Stimulated activated CD8-positive, alpha-beta memory T cell treated with anti-CD3 and anti-CD28 coated beads, Interleukin-7, amount 100 ng/mL, for 24 hours (primary cell): ENCODE data around the gene FOXB1.

Experiments
- DNase-seq: peaks from one replicate; pipeline ENCODE4 v3.0.0-alpha.2; 2020; ENCODE audit warnings: low read depth

Gene FOXB1

DNA sequence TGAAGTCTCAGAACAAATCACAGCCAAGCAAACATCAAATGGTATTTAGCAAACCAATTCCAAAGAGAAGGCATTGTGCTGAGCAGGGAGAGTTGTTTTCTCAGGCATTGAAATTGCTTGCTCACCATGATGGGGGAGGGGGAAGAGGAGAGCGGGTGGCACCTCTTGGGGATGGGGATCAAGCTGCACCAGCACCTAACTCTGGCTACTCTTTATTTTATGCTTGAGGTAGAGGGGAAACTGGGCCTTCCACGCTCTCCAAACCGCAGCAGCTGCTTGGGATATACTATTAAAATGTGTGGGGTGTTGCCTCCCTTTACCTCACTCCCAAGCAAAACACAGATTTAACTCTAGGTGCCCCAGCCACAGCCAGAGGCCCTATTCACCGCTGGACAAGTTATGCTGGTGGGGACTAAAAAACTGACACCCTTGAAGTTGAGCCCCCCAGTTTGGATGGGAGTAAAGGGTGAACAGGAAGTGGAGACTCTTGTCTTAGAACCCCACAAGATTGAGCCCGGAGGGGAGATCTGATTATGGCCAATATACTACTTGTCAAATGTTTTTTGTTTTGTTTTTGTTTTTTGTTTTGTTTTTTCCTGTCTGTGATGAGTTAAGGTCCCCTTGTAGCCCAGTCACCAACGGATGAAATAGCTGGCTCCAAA, 5.0 kb upstream of the FOXB1 start:
- no peak for DNase-seq

DNA sequence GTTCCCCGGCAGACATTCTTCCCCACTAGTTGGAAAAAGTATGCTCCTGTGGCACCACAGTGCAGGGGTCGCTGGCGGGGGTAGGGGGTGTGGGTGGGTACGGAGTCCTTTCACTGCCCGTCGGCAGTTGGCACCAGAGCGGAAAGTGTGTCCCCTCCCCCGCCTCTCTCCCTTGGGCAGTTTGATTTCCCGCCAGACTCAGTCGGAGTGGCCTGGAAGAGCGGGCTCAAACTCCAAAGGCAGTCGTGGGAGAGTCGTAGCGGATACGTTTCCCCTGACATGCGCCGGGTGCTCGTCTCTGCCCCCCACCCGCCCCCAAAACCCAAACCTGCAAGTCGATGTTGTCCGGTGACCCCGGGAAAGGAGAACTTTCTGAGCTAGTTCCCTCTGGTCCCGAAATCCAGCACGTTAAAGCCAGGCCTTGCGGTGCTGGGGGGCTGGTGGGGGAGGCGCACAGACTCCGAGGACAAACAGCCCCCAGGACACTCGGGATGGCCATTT, 4.4 kb upstream of the FOXB1 start:
- no peak for DNase-seq

DNA sequence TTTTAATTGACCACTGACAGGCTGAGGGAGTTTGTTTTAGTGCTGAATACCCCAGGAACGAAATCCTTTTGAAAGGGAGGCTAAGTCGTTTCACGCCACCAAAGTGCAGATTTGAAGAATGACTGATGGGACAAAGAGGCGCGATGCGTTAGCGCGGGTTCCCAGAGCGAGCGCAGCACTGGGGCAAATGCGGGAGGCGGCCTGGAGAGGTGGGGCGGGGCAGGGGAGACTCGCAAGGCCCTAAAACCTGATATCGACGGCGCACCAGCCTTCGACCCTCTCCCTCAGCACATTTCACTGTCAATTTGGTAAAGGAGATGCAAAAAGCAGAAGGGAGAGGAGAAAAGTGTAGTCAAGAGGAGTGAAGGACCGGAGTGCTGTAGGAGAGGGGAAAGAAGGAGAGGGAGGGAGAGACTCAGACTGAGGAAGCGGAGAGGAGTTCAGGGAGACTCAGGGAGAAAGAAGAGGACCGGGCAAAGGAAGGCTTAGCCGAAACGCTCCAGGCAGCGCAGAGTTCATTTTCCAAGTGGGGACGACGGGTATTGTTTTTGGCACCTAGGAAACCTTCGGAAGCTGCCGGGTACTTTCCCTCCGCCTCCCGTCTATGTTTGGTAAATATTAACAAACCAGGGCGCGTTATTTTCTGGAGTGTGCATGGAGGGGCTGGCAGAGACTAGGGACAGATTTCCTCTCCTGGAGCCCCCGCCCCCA, 3.8 kb upstream of the FOXB1 start:
- no peak for DNase-seq

DNA sequence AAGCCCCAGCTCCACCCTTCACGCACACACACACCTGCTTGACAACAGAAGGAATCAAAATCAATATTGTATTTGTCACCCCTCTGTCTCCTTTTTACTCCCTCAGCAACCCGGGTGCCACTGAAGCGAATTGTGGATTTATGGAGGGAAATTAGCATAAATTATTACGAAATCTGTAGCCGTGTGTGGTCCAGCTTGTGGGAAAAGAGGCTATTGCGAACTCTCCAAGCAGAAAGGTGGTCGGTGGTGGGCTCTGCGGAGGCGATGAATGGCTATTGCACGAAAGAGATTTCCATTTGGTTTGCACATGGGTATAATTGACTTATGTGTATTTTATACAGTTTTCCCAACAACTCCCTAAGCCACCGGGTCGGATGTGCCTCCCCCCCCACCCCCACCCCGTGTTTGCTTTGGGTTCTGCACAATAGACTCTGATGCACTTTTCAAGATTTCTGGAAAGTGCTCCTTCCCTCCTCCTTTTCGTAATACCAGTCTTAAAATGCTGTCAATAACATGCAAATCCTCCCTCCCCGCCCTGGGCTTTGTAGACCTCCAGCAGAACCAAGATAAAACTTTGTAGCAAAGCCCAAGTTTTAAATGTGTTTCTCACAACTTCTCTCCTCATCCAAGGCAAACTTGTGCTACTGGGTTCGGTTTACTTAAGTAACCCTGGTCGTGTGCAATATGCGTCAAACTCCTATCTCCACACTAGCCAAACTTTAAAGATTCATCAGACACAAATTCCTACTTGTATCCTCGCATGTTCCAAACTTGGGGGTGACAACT, 3.1 kb upstream of the FOXB1 start:
- DNase-seq, result no peak

DNA sequence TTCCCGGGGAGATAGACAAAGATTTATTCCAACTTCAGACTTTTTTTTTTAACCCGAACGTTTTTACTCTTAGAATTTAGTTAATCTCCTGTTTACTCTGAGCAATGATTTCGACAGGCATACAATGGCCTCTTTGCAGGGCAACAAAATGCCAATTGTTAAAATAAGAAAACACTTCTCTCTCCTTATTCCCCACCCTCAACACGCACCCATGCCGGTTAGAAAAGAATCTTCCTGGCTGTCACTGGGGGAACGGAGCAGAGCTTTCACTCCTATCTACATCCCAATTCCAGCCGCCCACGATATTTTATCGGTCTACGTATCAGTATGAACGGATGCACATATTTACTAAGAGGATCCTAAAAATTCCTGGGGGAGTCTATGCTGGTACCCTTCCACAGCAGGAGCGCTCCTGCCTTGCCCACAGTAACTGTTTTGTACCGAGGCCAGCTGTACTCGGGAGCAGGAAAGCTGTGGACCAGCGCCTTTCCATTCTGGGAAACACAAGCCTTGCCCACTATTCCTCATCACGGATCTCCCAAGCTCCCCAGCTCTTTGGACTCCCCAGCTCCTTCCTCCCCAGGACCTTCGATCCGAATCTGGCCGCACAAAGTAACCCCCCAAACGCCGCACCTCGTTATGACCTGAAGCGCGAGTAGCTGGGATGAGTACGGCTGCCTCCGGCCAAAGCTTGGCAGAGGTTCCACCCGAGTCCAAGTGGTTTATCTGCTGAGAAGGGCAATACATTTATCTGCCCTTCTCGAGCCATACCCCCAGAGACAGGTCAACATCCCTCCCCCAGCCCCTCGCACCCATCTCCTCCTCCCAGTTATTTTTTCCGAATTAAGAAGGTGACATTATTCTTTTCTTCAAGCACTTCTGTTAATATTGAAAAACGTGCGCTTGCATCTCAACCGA, 2.2 kb upstream of the FOXB1 start:
- DNase-seq, result no peak

DNA sequence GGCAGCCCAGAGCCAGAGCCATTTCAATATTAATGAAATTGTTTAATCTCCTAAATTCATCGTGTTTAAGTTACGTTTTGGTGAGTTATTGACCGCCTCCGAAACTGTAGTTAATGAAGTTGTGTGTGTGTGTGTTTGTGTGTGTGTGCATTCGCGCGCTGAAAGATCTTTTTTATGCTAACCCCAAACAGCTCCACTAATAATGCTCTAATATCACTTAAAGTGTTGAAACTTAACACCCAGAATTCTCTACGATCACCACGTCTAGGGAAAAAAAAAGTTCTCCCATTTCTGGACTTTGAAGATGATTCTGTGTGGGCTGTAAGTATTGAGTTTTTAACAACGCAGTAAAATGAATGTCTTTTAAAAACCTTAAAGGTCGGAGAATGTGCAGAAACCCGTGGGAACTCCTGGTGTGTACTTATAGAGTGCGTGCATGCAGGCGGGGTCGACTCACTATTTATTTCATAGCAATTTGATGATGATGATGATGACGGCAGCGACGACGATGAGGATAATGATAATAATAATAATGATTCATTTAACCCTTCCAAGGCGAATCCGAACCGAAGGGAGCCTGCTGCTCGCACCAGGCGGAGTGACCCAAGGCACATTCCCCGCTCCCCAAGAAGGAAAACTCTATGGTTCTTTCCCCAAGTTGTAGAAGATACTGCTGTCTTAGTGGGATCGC, 1.4 kb upstream of the FOXB1 start:
- DNase-seq, result no peak

DNA sequence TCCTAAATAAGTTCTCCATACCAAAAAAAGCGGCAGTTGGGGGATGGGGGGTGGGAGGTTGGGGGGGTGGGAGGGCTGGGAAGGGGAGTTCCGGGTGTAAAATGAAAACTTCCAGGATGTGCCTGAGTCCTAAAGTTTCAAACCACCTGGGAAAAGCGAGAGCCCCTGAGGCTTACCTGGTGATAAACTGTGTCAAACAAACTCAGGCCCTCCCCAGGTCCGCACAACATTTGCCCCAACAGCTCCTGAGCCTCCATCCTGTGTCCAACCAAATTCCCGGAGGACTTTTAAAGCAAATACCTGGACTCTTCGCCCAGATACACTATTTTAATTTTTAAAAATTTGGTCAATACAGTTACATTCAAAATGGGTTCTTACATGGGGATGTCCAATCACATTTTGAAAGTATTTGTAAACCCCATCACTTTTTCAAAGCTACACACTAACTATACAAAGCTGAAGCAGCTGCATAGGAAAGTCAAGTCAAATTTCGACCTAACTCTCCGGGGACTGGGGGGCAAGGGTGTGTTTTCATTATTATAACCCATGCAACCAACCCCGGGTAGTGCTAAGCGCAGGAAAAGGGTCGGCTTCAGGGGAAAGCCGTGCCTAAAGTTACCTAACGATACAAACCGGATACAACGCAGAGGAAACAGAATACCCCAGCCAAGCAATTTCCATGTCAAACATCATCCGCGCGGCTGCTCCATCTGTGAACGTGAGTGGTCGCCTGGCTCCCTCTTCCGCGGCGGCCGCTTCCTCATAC, 685 bp upstream of the FOXB1 start:
- DNase-seq, result no peak

DNA sequence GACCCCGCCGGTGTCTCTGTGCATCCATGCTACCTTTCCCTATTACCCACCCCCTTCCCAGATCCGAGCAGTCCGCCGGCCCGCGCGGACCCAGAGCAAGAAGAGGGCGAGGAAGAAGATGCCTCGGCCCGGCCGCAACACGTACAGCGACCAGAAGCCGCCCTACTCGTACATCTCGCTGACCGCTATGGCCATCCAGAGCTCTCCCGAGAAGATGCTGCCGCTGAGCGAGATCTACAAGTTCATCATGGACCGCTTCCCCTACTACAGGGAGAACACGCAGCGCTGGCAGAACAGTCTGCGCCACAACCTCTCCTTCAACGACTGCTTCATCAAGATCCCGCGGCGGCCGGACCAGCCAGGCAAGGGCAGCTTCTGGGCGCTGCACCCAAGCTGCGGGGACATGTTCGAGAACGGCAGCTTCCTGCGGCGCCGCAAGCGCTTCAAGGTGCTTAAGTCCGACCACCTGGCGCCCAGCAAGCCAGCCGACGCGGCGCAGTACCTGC, 788 bp downstream of the FOXB1 start:
- DNase-seq, result no peak

DNA sequence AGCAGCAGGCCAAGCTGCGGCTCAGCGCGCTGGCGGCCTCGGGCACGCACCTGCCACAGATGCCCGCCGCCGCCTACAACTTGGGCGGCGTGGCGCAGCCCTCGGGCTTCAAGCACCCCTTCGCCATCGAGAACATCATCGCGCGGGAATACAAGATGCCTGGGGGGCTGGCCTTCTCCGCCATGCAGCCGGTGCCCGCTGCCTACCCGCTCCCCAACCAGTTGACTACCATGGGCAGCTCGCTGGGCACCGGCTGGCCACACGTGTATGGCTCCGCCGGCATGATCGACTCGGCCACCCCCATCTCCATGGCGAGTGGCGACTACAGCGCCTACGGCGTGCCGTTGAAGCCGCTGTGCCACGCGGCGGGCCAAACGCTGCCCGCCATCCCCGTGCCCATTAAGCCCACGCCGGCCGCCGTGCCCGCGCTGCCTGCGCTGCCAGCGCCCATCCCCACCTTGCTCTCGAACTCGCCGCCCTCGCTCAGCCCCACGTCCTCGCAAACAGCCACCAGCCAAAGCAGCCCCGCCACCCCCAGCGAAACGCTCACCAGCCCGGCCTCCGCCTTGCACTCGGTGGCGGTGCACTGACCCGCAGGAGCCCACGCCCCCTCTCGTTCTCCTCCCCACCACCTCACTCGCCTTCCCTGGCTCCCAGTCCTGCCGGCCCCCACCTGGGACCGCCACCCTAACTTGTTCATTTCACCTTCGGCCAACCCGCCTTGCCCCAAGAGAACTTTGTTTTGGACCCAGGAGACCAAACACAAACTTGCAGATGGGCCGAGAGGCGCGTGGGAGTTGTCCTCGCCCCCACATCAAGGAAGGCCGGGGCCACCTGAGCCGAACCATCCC, 1.5 kb downstream of the FOXB1 start:
- DNase-seq, result no peak

DNA sequence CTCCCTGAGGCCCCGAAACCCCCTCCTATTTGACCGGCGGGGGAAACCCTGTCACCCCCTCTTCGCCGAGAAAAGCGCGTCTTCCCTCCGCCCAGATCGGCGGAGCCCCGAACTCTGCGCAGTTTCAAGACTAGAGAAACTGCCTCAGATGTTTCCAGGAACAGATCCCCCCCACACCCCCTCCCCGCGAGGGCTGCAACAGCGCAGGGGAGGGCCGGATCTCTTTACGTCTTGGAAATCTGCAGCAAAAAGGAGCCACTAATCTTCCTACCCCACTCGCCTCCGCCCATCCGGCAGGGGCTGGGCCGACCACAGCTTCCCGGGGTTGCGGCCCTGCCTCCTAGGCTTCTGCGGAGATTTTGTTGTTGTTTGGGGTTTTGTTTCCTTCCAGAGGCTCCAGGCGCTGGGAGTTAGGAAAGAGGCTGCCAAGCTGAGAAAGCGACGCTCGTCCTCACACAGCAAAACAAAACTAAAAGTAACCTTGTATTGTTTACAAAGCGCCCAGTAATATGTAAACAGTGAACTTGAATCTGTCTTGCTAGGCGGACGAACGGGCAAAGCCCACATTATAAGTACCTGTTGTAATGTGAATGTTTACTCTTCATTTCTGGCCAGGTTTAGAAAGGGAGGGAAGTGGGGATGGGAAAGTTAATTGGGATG, 2.2 kb downstream of the FOXB1 start:
- DNase-seq, result no peak

DNA sequence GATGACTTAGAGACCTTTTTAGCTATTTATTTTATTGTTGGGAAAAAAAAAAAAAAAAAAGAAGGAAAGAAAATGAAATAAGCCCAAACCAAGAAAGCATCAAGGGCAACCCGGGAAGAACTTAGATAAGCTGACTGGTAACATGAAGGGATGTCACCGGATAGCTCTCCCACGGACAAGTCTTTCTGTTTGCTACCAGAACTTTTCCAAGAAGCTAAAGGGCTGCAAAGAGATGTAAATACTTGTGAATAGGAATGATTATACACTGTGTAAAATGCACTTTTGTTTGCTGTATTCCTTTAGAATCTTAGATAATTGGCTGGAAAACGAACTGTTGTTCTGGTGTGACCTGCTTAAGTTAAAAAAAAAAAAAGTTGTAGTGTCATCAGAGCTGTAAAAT, 2.8 kb downstream of the FOXB1 start:
- no peak for DNase-seq

DNA sequence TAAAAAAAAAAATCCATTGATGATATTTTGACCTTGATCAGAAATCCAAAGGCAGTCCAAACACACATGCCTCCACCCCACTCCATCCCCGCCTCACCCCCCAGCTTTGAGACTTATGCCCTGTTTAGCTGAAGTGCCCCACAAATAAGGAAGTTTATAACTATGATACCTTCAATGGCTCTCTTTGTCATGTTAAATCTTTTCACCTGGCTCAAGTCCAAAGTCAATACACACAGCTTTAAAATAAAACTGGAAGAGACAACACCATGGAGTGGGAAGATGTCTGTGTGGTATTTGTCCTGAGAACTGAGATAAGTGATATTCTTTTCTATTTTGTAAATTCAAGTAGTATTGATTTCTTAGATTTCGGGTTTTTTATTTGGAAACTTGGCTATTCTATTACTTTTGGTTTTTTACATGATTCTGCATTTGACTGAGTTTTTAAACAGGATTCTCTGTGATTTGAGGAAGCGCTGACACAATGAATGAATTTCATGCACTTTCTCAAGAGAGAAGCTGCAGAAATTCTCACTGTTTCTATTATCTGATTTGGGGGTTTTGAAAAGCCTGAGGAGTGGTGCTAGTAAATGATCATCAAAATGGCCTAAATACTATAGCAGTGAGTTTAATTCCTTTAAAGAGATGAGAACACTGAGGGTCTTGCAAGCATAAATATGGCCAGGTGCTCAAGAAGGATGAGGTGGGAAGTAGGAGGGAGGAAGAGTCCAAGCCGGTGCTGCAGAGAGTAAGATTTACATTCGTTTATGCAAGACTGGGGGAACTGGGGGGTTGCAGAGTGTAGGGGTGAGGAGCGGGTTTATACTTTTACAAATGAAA, 5.2 kb downstream of the FOXB1 start:
- no peak for DNase-seq

DNA sequence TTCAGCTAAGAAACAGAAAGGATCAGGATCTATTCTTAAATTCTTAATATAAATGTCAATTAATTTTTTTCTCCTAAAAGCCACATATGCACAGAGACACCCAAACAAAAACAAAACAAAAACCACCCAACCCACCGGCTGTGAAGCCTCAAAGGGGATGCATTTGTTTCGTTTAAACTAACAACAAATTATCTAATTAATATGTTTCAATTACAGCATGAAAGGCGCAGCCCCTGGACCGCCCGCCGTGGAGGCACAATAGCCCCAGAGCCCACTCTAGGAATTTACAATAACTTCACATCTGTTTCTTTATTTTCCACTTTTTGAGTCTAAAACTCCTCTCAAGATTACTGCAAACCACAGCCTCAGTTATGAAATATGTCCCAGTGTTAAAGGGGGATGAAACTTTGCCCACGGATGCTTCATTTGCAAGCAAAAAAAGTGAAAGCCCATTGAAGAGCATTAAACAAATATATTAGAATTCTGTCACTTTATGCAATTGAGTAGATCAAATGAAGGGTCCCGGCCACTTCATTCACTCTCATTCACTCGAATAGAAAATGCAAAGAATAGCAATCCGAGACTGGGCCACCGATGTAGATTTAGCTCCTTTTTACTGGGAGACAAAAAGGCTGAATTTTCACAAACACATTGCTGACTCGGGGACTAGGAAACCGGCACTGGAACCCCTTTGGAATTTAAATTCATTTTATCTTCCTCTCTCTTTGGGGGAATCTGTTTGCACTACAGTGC, 6.0 kb downstream of the FOXB1 start:
- DNase-seq, result no peak

DNA sequence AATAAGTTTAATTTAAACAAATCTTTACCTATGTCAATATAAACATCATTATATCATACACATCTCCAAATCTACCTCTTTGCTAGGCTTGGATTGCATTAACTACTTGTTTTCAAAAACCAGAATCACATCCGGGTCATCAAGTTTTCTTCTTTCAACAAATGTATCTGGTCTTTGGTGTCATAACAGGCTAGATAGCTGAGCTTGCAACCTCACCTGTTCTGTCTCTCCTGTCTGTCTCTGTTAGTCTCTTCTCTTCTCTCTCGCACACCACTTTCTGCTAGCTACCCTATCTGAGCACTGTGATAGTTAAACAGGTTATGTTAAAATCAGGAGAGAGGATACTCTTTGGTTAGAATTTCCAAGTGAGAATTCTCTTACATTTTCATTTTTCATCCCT, 6.7 kb downstream of the FOXB1 start:
- no peak for DNase-seq

DNA sequence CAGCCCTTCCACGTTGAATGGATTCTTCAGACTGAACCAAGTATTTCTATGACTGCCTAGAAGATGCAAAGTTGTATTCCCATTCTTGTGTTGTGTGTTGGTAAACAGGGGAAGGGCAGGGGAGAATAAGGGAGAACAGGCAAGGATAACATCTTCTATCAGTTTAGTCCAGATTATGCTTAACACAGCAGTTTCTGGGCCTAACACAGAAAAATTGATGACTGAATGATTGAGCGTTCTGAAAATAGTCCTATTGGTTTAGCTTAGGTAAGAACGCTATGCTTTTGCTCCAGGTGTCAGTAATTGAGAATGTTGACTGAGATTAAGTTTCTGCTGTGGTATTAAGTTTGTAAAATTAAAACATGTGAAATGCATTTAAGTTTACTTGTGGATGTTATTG, 8.6 kb downstream of the FOXB1 start:
- no peak for DNase-seq

DNA sequence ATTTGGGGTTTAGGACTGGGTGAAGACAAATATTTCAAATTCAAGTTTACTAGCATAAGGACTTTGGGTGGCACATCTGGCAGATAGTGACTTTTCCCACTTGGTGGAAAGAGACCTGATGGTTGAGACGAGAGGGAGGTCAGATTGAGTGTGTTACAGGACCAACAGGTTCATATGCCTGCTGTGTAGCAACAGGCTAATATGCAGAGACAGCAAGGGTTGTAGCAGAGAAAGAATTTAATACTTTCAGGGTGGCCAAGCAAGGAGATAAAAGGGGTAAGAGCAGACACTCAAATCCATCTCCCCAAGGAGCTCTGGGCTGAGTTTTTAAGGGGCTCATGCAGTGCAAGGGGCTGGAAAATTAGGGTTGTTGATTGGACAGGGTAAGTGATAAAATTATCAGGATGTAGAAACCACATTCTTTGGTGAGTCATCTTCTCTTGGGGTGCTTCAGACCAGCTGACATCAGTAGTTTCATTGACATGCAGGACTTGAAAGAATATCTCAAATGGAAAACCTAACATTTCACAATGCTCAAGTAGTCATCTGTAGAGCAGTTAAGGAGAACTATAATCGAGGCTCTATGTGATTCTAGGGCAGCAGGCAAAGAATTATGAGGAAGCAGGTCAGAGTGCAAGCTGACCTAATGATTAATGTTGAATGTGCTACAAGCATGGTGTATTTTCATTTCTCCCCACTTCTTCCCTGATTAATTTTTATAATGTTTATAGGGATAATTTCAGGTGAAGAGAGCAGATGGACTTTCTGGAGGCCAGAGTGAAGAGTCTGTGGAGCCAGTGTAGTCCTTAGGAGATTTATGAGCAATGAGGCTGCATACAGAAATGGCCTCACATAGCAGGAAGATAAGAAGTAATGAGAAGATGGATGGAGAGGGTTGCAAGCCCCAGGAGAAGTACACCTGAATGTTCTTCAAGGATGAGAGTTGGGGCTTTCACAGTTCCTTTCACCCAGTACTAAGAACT, 13.7 kb downstream of the FOXB1 start:
- no peak for DNase-seq
